CD8-positive, alpha-beta memory T cell (primary cell): ENCODE data around the gene DNAJC22. TPM values are rescaled to one million over a fixed set of nuclear protein-coding genes. Genes with fewer than 3 reads are reported as not detected.
A peak's percentile ranks its signal among the peaks of the same experiment; 100 is the strongest.

Source experiments
- CTCF ChIA-PET: fragments of 350-600 bp; sonication (Branson Sonifier 250); formaldehyde crosslinking; loops from one replicate; lab custom pipeline; 2021; ENCODE audit warnings: antibody characterized with exemption; lab: Charles Lee
- POLR2A ChIA-PET: fragments of 350-600 bp; sonication (Branson Sonifier 250); formaldehyde crosslinking; loops from one replicate; lab custom pipeline; 2021; ENCODE audit warnings: antibody characterized with exemption; lab: Charles Lee
- DNase-seq, 5 donors: peaks; one replicate each; pipeline versions ENCODE4 v3.0.0 to v3.0.0-alpha.2; 2020 to 2022; ENCODE audit warnings: mixed read lengths in 1 of 5
- H3K27ac ChIP-seq: one replicate; pipeline ENCODE4 v1.7.0; 2013; ENCODE audit warnings: low read depth, mild to moderate bottlenecking, low read length, moderate library complexity
- H3K27me3 ChIP-seq: 2 replicates; pipeline ENCODE4 v1.7.0; 2013; ENCODE audit warnings: low read length, mild to moderate bottlenecking; ENCODE audit not compliant: insufficient read depth, poor library complexity, severe bottlenecking
- H3K36me3 ChIP-seq: 2 replicates; pipeline ENCODE4 v1.7.0; 2013; ENCODE audit warnings: mild to moderate bottlenecking, low read length, moderate library complexity; ENCODE audit not compliant: insufficient read depth
- H3K4me1 ChIP-seq: 2 replicates; pipeline ENCODE4 v1.7.0; 2013; ENCODE audit warnings: mild to moderate bottlenecking, low read length, moderate library complexity; ENCODE audit not compliant: insufficient read depth
- H3K4me3 ChIP-seq: 2 replicates; pipeline ENCODE4 v1.7.0; 2013; ENCODE audit warnings: mild to moderate bottlenecking, low read length
- H3K9me3 ChIP-seq: 2 replicates; pipeline ENCODE4 v1.7.0; 2013; ENCODE audit warnings: mild to moderate bottlenecking, low read length
- H3K27ac Mint-ChIP-seq, 8 donors: one replicate each; pipeline ENCODE4 v1.8.0; 2020 to 2021; ENCODE audit warnings: mixed read lengths in 8 of 8, mild to moderate bottlenecking in 6 of 8, inconsistent platforms in 3 of 8, moderate library complexity in 3 of 8
- H3K27me3 Mint-ChIP-seq, 2 donors: one replicate each; pipeline ENCODE4 v1.8.0; 2020 to 2021; ENCODE audit warnings: mixed read lengths in 2 of 2, mild to moderate bottlenecking in 1 of 2, moderate library complexity in 1 of 2
- H3K36me3 Mint-ChIP-seq, 3 donors: one replicate each; pipeline ENCODE4 v1.8.0; 2020 to 2021; ENCODE audit warnings: mixed read lengths in 3 of 3, inconsistent platforms in 1 of 3, mild to moderate bottlenecking in 1 of 3
- H3K4me1 Mint-ChIP-seq, 3 donors: one replicate each; pipeline ENCODE4 v1.8.0; 2020 to 2021; ENCODE audit warnings: mixed read lengths in 3 of 3, inconsistent platforms in 1 of 3, mild to moderate bottlenecking in 1 of 3
- H3K4me3 Mint-ChIP-seq, 7 donors: one replicate each; pipeline ENCODE4 v1.8.0; 2020 to 2021; ENCODE audit warnings: mixed read lengths in 7 of 7, mild to moderate bottlenecking in 6 of 7, moderate library complexity in 4 of 7, inconsistent platforms in 2 of 7
- H3K9me3 Mint-ChIP-seq, 5 donors: one replicate each; pipeline ENCODE4 v1.8.0; 2020 to 2022; ENCODE audit warnings: mixed read lengths in 5 of 5, mild to moderate bottlenecking in 3 of 5, moderate library complexity in 2 of 5, inconsistent platforms in 1 of 5
- polyA plus RNA-seq: library from polyadenylated mRNA; unstranded; fragments of 300-500 nt; fragmentation: Illumina TruSeq; gene quantifications from one replicate; pipeline ENCODE4 v1.2.3, GENCODE V29; 2021
- total RNA-seq, 2 experiments: library from RNA; stranded (reverse); gene quantifications; one replicate each; pipeline ENCODE4 v1.2.3, GENCODE V29; 2021

The DNAJC22 gene
- total and polyA plus RNA-seq, 3 experiments from 2014 or later: not detected

- Mint-ChIP-seq H3K4me1 (peaks cover 17 to 23% (median 22%) of the 10 kb centered on the region in 3 donors), H3K27me3 (peaks cover 0 to 2% of the 10 kb centered on the region in 2 donors), H3K36me3 (peaks cover 0 to 3% (median 0%) of the 10 kb centered on the region in 3 donors), H3K27ac (no peak overlapping the region), H3K9me3 (no peaks in the 10 kb centered on the region), H3K4me3 (peak overlapping the region in 1 of 7 donors; percentile 54)
- ChIA-PET POLR2A (no interaction called here), CTCF (interaction anchor here (0.8 to 5.6 kb wide), 2 partner anchors 17 to 36 kb away, joined by 3 to 36 read pairs; no protein-coding TSS in a partner anchor)
- H3K27me3 ChIP-seq: no peaks in the 10 kb centered on the region
- H3K4me1 ChIP-seq: peaks cover 14% of the 10 kb centered on the region
- DNase-seq: no peak
- H3K4me3 ChIP-seq: no peak overlapping the region
- no peak overlapping the region for H3K27ac ChIP-seq
- H3K9me3 ChIP-seq: no peaks in the 10 kb centered on the region
- H3K36me3 ChIP-seq: no peaks in the 10 kb centered on the region
Measured at GRCh38 chr12:49325606-49326005, 21.1 kb upstream of the DNAJC22 start.

- Mint-ChIP-seq H3K36me3 (peaks cover 0 to 3% (median 0%) of the 10 kb centered on the region in 3 donors), H3K4me1 (peaks cover 10 to 15% (median 13%) of the 10 kb centered on the region in 3 donors), H3K9me3 (no peaks in the 10 kb centered on the region), H3K27ac (no peak overlapping the region), H3K4me3 (no peak overlapping the region), H3K27me3 (peaks cover 9 to 10% of the 10 kb centered on the region in 2 donors)
- Histone ChIP-seq H3K27me3 (no peaks in the 10 kb centered on the region), H3K4me3 (no peak overlapping the region), H3K36me3 (no peaks in the 10 kb centered on the region), H3K9me3 (no peaks in the 10 kb centered on the region), H3K27ac (no peak overlapping the region), H3K4me1 (peaks cover 7% of the 10 kb centered on the region)
- no peak for DNase-seq
- ChIA-PET POLR2A (no interaction called here), CTCF (no interaction called here)
Measured at GRCh38 chr12:49327368-49327767, 19.3 kb upstream of the DNAJC22 start.

DNA sequence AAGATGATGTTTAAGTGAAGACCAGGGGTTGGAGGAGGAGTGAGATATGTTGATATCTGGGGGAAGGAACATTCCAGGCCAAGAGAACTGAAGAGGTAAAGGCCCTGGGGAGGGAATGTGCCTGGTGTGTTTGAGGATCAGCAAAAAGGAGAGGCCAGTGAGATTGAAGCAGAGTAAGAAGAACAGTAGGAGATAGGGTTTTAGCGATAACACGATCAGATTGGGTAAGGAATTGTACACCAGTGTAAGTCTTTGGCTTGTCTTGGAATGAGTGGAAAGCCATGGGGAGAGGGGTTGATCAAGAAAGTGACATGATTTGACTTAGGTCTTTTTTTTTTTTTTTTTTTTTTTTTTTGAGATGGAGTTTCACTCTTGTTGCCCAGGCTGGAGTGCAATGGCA, 18.8 kb upstream of the DNAJC22 start:
- no peaks in the 10 kb centered on the region for H3K9me3 ChIP-seq
- H3K27me3 ChIP-seq: no peaks in the 10 kb centered on the region
- Mint-ChIP-seq H3K9me3 (no peaks in the 10 kb centered on the region), H3K4me3 (no peak overlapping the region), H3K27me3 (peaks cover 12 to 15% of the 10 kb centered on the region in 2 donors), H3K27ac (no peak overlapping the region), H3K36me3 (peaks cover 0 to 2% (median 0%) of the 10 kb centered on the region in 3 donors), H3K4me1 (peaks cover 8 to 11% (median 9%) of the 10 kb centered on the region in 3 donors)
- POLR2A ChIA-PET: no interaction called here
- H3K4me1 ChIP-seq: peaks cover 6% of the 10 kb centered on the region
- DNase-seq: no peak
- no peak overlapping the region for H3K27ac ChIP-seq
- CTCF ChIA-PET: no interaction called here
- H3K36me3 ChIP-seq: no peaks in the 10 kb centered on the region
- no peak overlapping the region for H3K4me3 ChIP-seq

- H3K9me3 Mint-ChIP-seq: no peaks in the 10 kb centered on the region
- Histone ChIP-seq H3K27ac (no peak overlapping the region), H3K4me1 (no peaks in the 10 kb centered on the region), H3K4me3 (no peak overlapping the region), H3K27me3 (peaks cover 5% of the 10 kb centered on the region), H3K9me3 (no peaks in the 10 kb centered on the region), H3K36me3 (no peaks in the 10 kb centered on the region)
- CTCF ChIA-PET: interaction anchor here (1.8 kb wide), 1 partner anchor 13 kb away, joined by 5 read pairs; no protein-coding TSS in a partner anchor
- POLR2A ChIA-PET: no interaction called here
- no peak overlapping the region for H3K4me3 Mint-ChIP-seq
- H3K27me3 Mint-ChIP-seq: peaks cover 12 to 22% of the 10 kb centered on the region in 2 donors
- H3K4me1 Mint-ChIP-seq: peaks cover 0 to 6% (median 2%) of the 10 kb centered on the region in 3 donors
- DNase-seq: no peak
- no peaks in the 10 kb centered on the region for H3K36me3 Mint-ChIP-seq
- H3K27ac Mint-ChIP-seq: no peak overlapping the region
Measured at GRCh38 chr12:49328816-49329215, 17.9 kb upstream of the DNAJC22 start.

DNA sequence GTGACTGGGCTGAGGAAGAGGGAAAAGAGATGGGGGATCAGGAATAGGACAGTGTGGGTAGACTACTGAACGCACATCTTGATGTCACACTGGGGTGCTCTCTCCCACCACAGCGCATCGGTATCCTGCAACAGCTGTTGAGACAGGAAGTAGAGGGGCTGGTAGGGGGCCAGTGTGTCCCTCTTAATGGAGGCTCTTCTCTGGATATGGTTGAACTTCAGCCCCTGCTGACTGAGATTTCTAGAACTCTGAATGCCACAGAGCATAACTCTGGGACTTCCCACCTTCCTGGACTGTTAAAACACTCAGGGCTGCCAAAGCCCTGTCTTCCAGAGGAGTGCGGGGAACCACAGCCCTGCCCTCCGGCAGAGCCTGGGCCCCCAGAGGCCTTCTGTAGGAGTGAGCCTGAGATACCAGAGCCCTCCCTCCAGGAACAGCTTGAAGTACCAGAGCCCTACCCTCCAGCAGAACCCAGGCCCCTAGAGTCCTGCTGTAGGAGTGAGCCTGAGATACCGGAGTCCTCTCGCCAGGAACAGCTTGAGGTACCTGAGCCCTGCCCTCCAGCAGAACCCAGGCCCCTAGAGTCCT, 16.6 kb upstream of the DNAJC22 start:
- Mint-ChIP-seq H3K27me3 (peaks cover 22 to 33% of the 10 kb centered on the region in 2 donors), H3K4me1 (peaks cover 0 to 9% (median 2%) of the 10 kb centered on the region in 3 donors), H3K4me3 (no peak overlapping the region), H3K9me3 (no peaks in the 10 kb centered on the region), H3K27ac (no peak overlapping the region), H3K36me3 (no peaks in the 10 kb centered on the region)
- H3K9me3 ChIP-seq: no peaks in the 10 kb centered on the region
- H3K4me1 ChIP-seq: no peaks in the 10 kb centered on the region
- CTCF ChIA-PET: interaction anchor here (1.8 to 2.6 kb wide), 2 partner anchors 12 kb away, joined by 5 to 27 read pairs; no protein-coding TSS in a partner anchor
- POLR2A ChIA-PET: no interaction called here
- no peaks in the 10 kb centered on the region for H3K36me3 ChIP-seq
- H3K27me3 ChIP-seq: peaks cover 11% of the 10 kb centered on the region
- DNase-seq: no peak
- no peak overlapping the region for H3K4me3 ChIP-seq
- no peak overlapping the region for H3K27ac ChIP-seq

GRCh38 chr12:49330631-49331379, 15.9 kb upstream of the DNAJC22 start:
- H3K27me3 Mint-ChIP-seq: peaks cover 28 to 39% of the 10 kb centered on the region in 2 donors
- ChIA-PET POLR2A (no interaction called here), CTCF (interaction anchor here (1.1 to 2.7 kb wide), 9 partner anchors 8 to 222 kb away, joined by 4 to 27 read pairs (median 6); partner anchors contain the start of genes DNAJC22, PRPH, SPATS2 and TROAP)
- H3K36me3 Mint-ChIP-seq: no peaks in the 10 kb centered on the region
- H3K4me1 Mint-ChIP-seq: peaks cover 5 to 15% (median 6%) of the 10 kb centered on the region in 3 donors
- no peak for DNase-seq
- Histone ChIP-seq H3K27ac (no peak overlapping the region), H3K9me3 (no peaks in the 10 kb centered on the region), H3K36me3 (no peaks in the 10 kb centered on the region), H3K4me3 (no peak overlapping the region), H3K4me1 (no peaks in the 10 kb centered on the region), H3K27me3 (peaks cover 17% of the 10 kb centered on the region)
- no peaks in the 10 kb centered on the region for H3K9me3 Mint-ChIP-seq
- H3K27ac Mint-ChIP-seq: peak overlapping the region in 1 of 8 donors; percentile 41
- H3K4me3 Mint-ChIP-seq: no peak overlapping the region

DNA sequence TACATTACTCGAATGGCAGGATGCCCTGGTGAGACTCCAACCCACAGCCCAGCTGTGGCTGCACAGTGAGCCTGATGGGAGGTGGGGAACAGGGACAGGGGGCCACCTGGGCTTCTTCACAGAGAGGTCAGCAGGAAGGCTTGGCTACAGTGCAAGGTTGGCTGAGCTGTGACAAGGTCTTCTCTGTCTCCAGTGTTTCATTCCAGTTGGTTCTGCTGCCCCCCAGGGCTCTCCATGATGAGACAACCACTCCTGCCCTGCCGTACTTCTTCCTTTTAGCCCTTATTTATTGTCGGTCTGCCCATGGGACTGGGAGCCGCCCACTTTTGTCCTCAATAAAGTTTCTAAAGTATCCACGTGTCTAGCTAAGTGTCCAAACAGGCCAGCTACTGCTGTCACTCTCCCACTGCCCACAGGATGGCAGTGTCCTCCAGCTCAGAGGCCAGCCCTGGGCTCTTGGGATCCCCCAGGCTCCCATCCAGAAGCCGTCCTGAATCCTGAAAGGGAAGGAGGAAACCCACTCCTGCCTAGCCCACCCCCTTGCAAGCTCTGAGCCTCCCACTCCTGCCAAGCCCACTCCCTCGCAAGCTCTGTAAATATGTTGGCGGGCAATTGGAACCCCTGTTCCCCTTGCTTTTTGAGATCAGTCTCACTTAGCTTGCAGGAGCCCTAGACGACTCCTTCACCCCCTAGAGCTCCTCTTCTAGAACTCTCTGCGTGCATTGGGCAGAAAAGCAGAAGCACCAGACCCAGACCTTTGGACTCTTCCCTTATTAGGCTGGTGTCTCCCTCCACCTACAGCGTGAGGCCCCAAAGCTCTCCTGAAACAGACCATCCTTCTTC, 15.1 kb upstream of the DNAJC22 start:
- no peaks in the 10 kb centered on the region for H3K36me3 ChIP-seq
- Mint-ChIP-seq H3K27me3 (peaks cover 29 to 41% of the 10 kb centered on the region in 2 donors), H3K4me1 (peaks cover 5 to 15% (median 6%) of the 10 kb centered on the region in 3 donors), H3K36me3 (no peaks in the 10 kb centered on the region), H3K9me3 (no peaks in the 10 kb centered on the region), H3K4me3 (peak overlapping the region in 1 of 7 donors; percentile 32), H3K27ac (peak overlapping the region in 2 of 8 donors; percentile 25 to 54)
- H3K9me3 ChIP-seq: no peaks in the 10 kb centered on the region
- H3K4me3 ChIP-seq: no peak overlapping the region
- no peak for DNase-seq
- ChIA-PET POLR2A (no interaction called here), CTCF (interaction anchor here (0.7 to 2.7 kb wide), 11 partner anchors 9 to 222 kb away, joined by 3 to 27 read pairs (median 6); partner anchors contain the start of genes DNAJC22, PRPH, SPATS2 and TROAP)
- peaks cover 22% of the 10 kb centered on the region for H3K27me3 ChIP-seq
- H3K27ac ChIP-seq: no peak overlapping the region
- H3K4me1 ChIP-seq: peaks cover 1% of the 10 kb centered on the region
